K562 (cell line): ENCODE measurements around the gene RNU6-7. TPM values are rescaled to one million over a fixed set of nuclear protein-coding genes. Genes with fewer than 3 reads are reported as not detected.
A peak's percentile ranks its signal among the peaks of the same experiment; 100 is the strongest.

Source experiments
- ATAC-seq: fragments of 200-7000 bp; cut with Tn5 transposase; 3 replicates; pipeline ENCODE4 v1.9.1; 2020; ENCODE audit warnings: moderate library complexity
- BruUV-seq: library from RNA; stranded (reverse); fragments of 400-500 nt; replicated peaks from 2 replicates; lab custom pipeline; 2021; lab: Mats Ljungman, UMichigan
- CTCF ChIA-PET: fragments of 300-600 bp; formaldehyde crosslinking; extraction: SDS; loops from one replicate; lab custom pipeline; 2021; ENCODE audit warnings: low intra/inter-chr PET ratio; lab: Yijun Ruan, JAX
- POLR2A ChIA-PET: fragments of 300-600, 350-650 bp; sonication (Branson Sonifier 250); formaldehyde crosslinking; extraction: SDS; loops from one replicate; lab custom pipeline; 2021; ENCODE audit warnings: antibody characterized with exemption, inconsistent platforms; lab: Yijun Ruan, JAX
- DNase-seq, 4 experiments: peaks; one replicate each; pipeline versions ENCODE4 v3.0.0 to v3.0.0-alpha.2; 2011 to 2018; ENCODE audit warnings: low spot score in 3 of 4, mixed read lengths in 3 of 4; ENCODE audit errors: extremely low read depth in 1 of 4
- FAIRE-seq: peaks from 2 replicates; lab custom pipeline; 2011; peaks lifted over from hg19 to GRCh38; lab: Jason Lieb, UNC
- H2AFZ ChIP-seq: 2 replicates; pipeline ENCODE4 v1.6.0; 2011; ENCODE audit warnings: low read depth, low read length, control low read depth, inconsistent platforms
- H3K27ac ChIP-seq: fragments of 200-600 bp; 3 replicates; pipeline ENCODE4 v1.8.0; 2011; ENCODE audit warnings: low read depth, mild to moderate bottlenecking, control low read depth, inconsistent platforms, low read length, moderate library complexity, mixed read lengths; ENCODE audit errors: extremely low read depth
- H3K27me3 ChIP-seq, 2 experiments: fragments of 300-600 bp in 1 of 2; 2 replicates in 1 of 2; 3 replicates in 1 of 2; pipeline versions ENCODE4 v1.6.0 to v1.8.0; 2011; ENCODE audit warnings: inconsistent platforms in 2 of 2, low read length in 2 of 2, mild to moderate bottlenecking in 1 of 2, mixed read lengths in 1 of 2, moderate library complexity in 1 of 2; ENCODE audit not compliant: control insufficient read depth in 2 of 2, insufficient read depth in 2 of 2
- H3K36me3 ChIP-seq: fragments of 300-600 bp; 3 replicates; pipeline ENCODE4 v1.8.0; 2011; ENCODE audit warnings: mild to moderate bottlenecking, low read length, inconsistent platforms; ENCODE audit not compliant: control insufficient read depth, insufficient read depth
- H3K4me1 ChIP-seq, 2 experiments: fragments of 200-600 bp in 1 of 2; replicated peaks in 1 of 2; 2 replicates in 1 of 2; 3 replicates in 1 of 2; pipeline versions ENCODE4 v1.5.1 to v1.8.0; 2011; ENCODE audit warnings: inconsistent platforms in 2 of 2, low read length in 2 of 2, mild to moderate bottlenecking in 1 of 2, mixed read lengths in 1 of 2, moderate library complexity in 1 of 2; ENCODE audit not compliant: control insufficient read depth in 2 of 2, insufficient read depth in 2 of 2
- H3K4me2 ChIP-seq: 2 replicates; pipeline ENCODE4 v1.6.1; 2011; ENCODE audit warnings: low read length, control low read depth, inconsistent platforms, mixed read lengths; ENCODE audit not compliant: insufficient read depth
- H3K4me3 ChIP-seq: fragments of 200-600 bp; sonication (generic), shearing (Covaris generic); 2 replicates; pipeline ENCODE4 v1.5.1; 2016; ENCODE audit warnings: control low read depth, inconsistent platforms
- H3K79me2 ChIP-seq: fragments of 200-600 bp; 3 replicates; pipeline ENCODE4 v1.8.0; 2011; ENCODE audit warnings: low read length, inconsistent platforms; ENCODE audit not compliant: control insufficient read depth, insufficient read depth
- H3K9ac ChIP-seq, 2 experiments: 2 replicates each; pipeline versions ENCODE4 v1.6.0 to v1.6.1; 2011; ENCODE audit warnings: low read depth in 2 of 2, low read length in 2 of 2, control low read depth in 1 of 2, inconsistent platforms in 1 of 2, mild to moderate bottlenecking in 1 of 2, mixed read lengths in 1 of 2; ENCODE audit not compliant: insufficient read depth in 1 of 2
- H3K9me1 ChIP-seq: one replicate; pipeline ENCODE4 v1.6.0; 2011; ENCODE audit warnings: inconsistent platforms, mild to moderate bottlenecking, low read length, moderate library complexity; ENCODE audit not compliant: control insufficient read depth, insufficient read depth
- H3K9me3 ChIP-seq: replicated peaks from 2 replicates; pipeline ENCODE4 v1.5.1; 2011; ENCODE audit warnings: low read depth, low read length, inconsistent platforms; ENCODE audit not compliant: control insufficient read depth, insufficient read depth
- H4K20me1 ChIP-seq: replicated peaks from 2 replicates; pipeline ENCODE4 v1.6.1; 2011; ENCODE audit warnings: low read length, inconsistent platforms, mixed read lengths; ENCODE audit not compliant: control insufficient read depth, insufficient read depth
- CBFA2T2 ChIP-seq: fragments of 450-650 bp; conservative IDR thresholded peaks from 2 replicates; pipeline ENCODE4 v1.6.1; 2017; ENCODE audit warnings: mild to moderate bottlenecking
- CCNT2 ChIP-seq: IDR thresholded peaks from 2 replicates; pipeline ENCODE4 v1.6.1; 2011; ENCODE audit warnings: borderline replicate concordance, low read depth, mild to moderate bottlenecking, moderate library complexity, mixed read lengths, low read length; ENCODE audit not compliant: insufficient read length; ENCODE audit errors: extremely low read depth
- GATA2 ChIP-seq: sonication (generic); formaldehyde crosslinking; IDR thresholded peaks from 2 replicates; pipeline ENCODE4 v1.4.0; 2020; ENCODE audit warnings: mild to moderate bottlenecking, missing genetic modification reagents
- HBP1 ChIP-seq: fragments of 450-650 bp; formaldehyde crosslinking; IDR thresholded peaks from 2 replicates; pipeline ENCODE4 v1.4.0; 2022; ENCODE audit warnings: missing genetic modification characterization
- MLX ChIP-seq, 2 experiments: fragments of 450-650 bp in 1 of 2; sonication (generic) in 1 of 2; formaldehyde crosslinking; conservative IDR thresholded peaks; 2 replicates each; pipeline versions ENCODE4 v1.4.0 to v1.8.1; 2020 to 2022; ENCODE audit warnings: mild to moderate bottlenecking in 1 of 2, missing genetic modification reagents in 1 of 2
- NCOA1 ChIP-seq: fragments of 450-650 bp; IDR thresholded peaks from 2 replicates; pipeline ENCODE4 v1.6.1; 2016; ENCODE audit warnings: low read depth
- PHTF2 ChIP-seq: fragments of 250-450 bp; sonication (Bioruptor Pico); IDR thresholded peaks from 2 replicates; pipeline ENCODE4 v1.5.0; 2021; ENCODE audit warnings: mild to moderate bottlenecking
- RAD51 ChIP-seq: fragments of 450-650 bp; IDR thresholded peaks from 2 replicates; pipeline ENCODE4 v1.7.1; 2016; ENCODE audit warnings: low read depth, mild to moderate bottlenecking, borderline replicate concordance
- SMAD2 ChIP-seq: fragments of 150-350 bp; IDR thresholded peaks from 2 replicates; pipeline ENCODE4 v1.6.1; 2014; ENCODE audit warnings: low read depth, mild to moderate bottlenecking, low read length
- TCF15 ChIP-seq: fragments of 250-450 bp; sonication (Bioruptor Pico); IDR thresholded peaks from 2 replicates; pipeline ENCODE4 v1.8.0; 2022; ENCODE audit warnings: moderate library complexity, mild to moderate bottlenecking, inconsistent platforms
- TFE3 ChIP-seq: fragments of 450-650 bp; formaldehyde crosslinking; IDR thresholded peaks from 2 replicates; pipeline ENCODE4 v1.4.0; 2020; ENCODE audit warnings: mild to moderate bottlenecking, mixed read lengths
- TOE1 ChIP-seq, 2 experiments: fragments of 450-650 bp in 1 of 2; sonication (generic) in 1 of 2; formaldehyde crosslinking in 1 of 2; IDR thresholded peaks; 2 replicates each; pipeline versions ENCODE4 v1.7.1 to v1.8.0; 2016 to 2022; ENCODE audit warnings: borderline replicate concordance in 2 of 2, mild to moderate bottlenecking in 2 of 2, antibody characterized with exemption in 1 of 2, inconsistent platforms in 1 of 2, low read depth in 1 of 2, missing genetic modification reagents in 1 of 2, moderate library complexity in 1 of 2
- USF2 ChIP-seq: sonication (generic); formaldehyde crosslinking; IDR thresholded peaks from 2 replicates; pipeline ENCODE4 v1.5.0; 2020; ENCODE audit warnings: missing genetic modification reagents
- ZBTB2 ChIP-seq: fragments of 450-650 bp; IDR thresholded peaks from 2 replicates; pipeline ENCODE4 v1.6.1; 2016; ENCODE audit warnings: antibody characterized with exemption
- WGBS: fragments of 100-300 bp; shearing (Covaris generic); methylation state at CpG from one replicate; pipeline ENCODE4 v1.1.6; 2016; ENCODE audit warnings: low coverage, mixed read lengths; ENCODE audit not compliant: insufficient coverage; ENCODE audit errors: missing lambda C conversion rate; 5-methylcytosine and 5-hydroxymethylcytosine counted together
- in situ Hi-C: fragments of 300-500 bp; cut with MboI; formaldehyde crosslinking; loops from 4 replicates; pipeline ENCODE4 v1.15.0; 2018; ENCODE audit warnings: inconsistent platforms, mixed read lengths
- intact Hi-C: fragments of 100-400 bp; cut with micrococcal nuclease; formaldehyde crosslinking; loops from 2 replicates; pipeline ENCODE4 v1.14.2; 2022
- polyA plus RNA-seq, 8 experiments: library from polyadenylated mRNA; depleted of rRNA in 4 of 8; stranded (reverse) in 5 of 8; unstranded in 3 of 8; fragments of >200 nt; fragmentation: Nextera tagmentation in 2 of 8; fragmentation: Illumina TruSeq in 1 of 8; extraction: Ambion mirVana in 2 of 8; extraction: Trizol in 1 of 8; gene quantifications; 2 replicates each; pipeline versions ENCODE4 v1.2.1 to v1.2.3, GENCODE V29; 2011 to 2014; ENCODE audit warnings: inconsistent platforms in 1 of 8, missing spikeins in 1 of 8
- total RNA-seq, 7 experiments: library from RNA; depleted of rRNA in 6 of 7; stranded (reverse); fragments of >200 nt in 6 of 7; fragmentation: Illumina TruSeq in 2 of 7; extraction: Trizol in 2 of 7; gene quantifications; 2 replicates each; pipeline versions ENCODE4 v1.2.1 to v1.2.3, GENCODE V29; 2011 to 2021; ENCODE audit warnings: low replicate concordance in 1 of 7

RNU6-7 gene
- total and polyA plus RNA-seq, 9 of the 15 experiments (the other 6 are each of a cell fraction or from before 2014, with no cell fraction given), result not detected

GRCh38 chr14:32169191-32169590 lies 32.7 kb upstream of the RNU6-7 start (continued):
- TF ChIP-seq TCF15 (no peak), MLX (CRISPR knock-in tag; conservative IDR thresholded peaks at IDR 0.05) (no peak), PHTF2 (CRISPR knock-in tag) (no peak), ZBTB2 (no peak), NCOA1 (no peak)
- TF ChIP-seq, all 486 proteins: peak for 0

GRCh38 chr14:32171469-32171868 lies 30.4 kb upstream of the RNU6-7 start:
- CTCF ChIA-PET, result no interaction called here
- BruUV-seq, result no TSS peak
- Histone ChIP-seq H3K4me1 (no peaks in the 10 kb centered on the region; a peak in 1 of 5 replicates), H3K27me3 (no peaks in the 10 kb centered on the region), H3K27ac (no peak overlapping the region), H3K4me2 (no peak overlapping the region), H3K9ac (no peak overlapping the region), H3K4me3 (no peak overlapping the region), H3K9me3 (no peaks in the 10 kb centered on the region), H3K79me2 (no peaks in the 10 kb centered on the region), H2AFZ (no peak overlapping the region), H3K9me1 (no peaks in the 10 kb centered on the region), H3K36me3 (no peaks in the 10 kb centered on the region), H4K20me1 (no peaks in the 10 kb centered on the region)
- intact Hi-C loops, result no loop called here
- in situ Hi-C loops, result no loop called here
- POLR2A ChIA-PET, result no interaction called here
- DNase-seq, result no peak
- no peak for ATAC-seq
- FAIRE-seq, result no peak
- WGBS, result 54% methylated on average over 5 of the region's 5 CpGs
- TF ChIP-seq CCNT2 (no peak), GATA2 (CRISPR knock-in tag) (no peak), RAD51 (peak; percentile 65; the same call in 1 of the 2 replicates), SMAD2 (no peak), USF2 (CRISPR knock-in tag) (peak; percentile 18; the same call in 1 of the 2 replicates), CBFA2T2 (0 out of 2 replicates have a peak, but pooled peaks have one; percentile 10), HBP1 (CRISPR knock-in tag) (no peak), TOE1 (IDR thresholded peaks at IDR 0.05; ENCODE audit: borderline replicate concordance) (peak; percentile 46; the same call in 1 of the 2 replicates), TOE1 (CRISPR knock-in tag; IDR thresholded peaks at IDR 0.05; ENCODE audit: borderline replicate concordance, low read depth) (no peak), TFE3 (CRISPR knock-in tag) (peak; percentile 75)
